GM21786 (cell line): Measurements from ENCODE around the gene NEK9.

Experiments
- ATAC-seq: cut with Tn5 transposase; IDR thresholded peaks from one replicate; pipeline ENCODE4 v1.9.1; 2021; ENCODE audit not compliant: unreplicated experiment

The NEK9 gene

DNA sequence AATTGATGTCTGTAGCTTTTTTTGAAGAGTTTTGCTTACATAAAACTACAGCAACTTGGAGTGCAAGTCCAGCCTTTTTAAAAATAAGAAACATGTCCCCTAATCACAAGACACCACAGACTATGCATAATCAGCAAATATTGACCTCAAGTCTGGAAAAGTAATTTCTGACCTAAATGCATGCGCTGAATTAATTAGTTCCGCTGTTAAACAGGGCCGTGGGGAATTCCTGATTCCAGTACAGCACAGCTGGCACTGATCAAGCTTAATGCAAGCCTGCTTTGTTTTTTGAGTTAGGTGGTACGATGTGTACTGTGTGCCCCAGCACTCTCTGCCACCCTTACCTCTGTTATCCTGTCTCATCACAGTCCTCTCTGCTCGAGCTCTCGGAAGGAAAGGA is 84.8 kb downstream of the NEK9 start:
- ATAC-seq, result no peak

DNA sequence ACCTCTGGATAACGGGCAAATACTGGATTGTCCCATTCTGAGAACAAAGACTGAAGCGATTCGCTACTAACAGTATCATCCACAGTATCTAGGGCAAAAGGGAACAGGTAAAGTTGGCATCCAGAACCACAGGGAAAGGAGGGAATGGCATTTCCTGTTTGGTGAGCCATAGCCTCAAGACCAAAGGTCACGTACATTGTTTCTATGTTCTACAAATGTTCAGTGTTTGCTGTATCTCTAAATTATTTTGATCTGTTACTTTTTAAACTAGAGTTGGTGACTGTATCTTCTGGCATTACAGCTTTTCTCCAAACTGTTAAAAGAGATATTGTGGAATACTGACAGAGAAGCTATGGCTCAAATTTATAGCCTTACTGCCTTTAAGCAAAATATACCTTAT is 85.2 kb downstream of the NEK9 start:
- ATAC-seq, result no peak

DNA sequence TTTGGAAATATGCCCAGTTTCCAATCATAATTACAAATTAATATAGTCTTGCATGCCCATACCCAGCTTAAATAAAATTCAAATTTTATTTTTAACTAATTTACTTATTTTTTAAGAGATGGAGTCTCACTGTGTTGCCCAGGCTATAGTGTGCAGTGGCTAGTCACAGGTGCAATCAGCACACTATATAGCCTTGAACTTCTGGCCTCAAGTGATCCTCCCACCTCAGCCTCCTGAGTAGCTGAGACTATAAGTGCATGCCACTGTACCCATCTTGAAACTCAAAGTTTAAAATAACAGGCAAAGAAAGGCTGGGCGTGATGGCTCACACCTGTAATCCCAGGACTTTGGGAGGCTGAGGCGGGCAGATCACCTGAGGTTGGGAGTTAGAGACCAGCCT is 85.9 kb downstream of the NEK9 start:
- ATAC-seq, result no peak

DNA sequence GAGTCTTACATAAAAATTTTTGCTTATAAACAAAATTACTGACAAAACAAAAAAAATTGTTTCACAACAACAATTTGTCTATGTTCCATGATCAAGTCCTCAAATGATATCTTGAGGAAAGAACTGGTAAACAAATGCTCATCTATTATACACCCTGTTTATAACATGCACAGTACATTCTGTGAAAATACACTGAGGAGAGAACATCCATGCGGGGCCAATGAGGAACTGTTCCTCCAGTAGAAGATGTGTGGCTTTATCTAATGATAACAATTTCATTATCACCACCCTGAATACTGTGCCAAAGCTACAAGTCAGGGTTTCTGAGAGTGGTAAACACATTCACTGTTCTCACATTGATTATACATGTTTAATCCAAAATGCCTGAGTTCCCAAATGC is 86.3 kb downstream of the NEK9 start:
- no peak for ATAC-seq

DNA sequence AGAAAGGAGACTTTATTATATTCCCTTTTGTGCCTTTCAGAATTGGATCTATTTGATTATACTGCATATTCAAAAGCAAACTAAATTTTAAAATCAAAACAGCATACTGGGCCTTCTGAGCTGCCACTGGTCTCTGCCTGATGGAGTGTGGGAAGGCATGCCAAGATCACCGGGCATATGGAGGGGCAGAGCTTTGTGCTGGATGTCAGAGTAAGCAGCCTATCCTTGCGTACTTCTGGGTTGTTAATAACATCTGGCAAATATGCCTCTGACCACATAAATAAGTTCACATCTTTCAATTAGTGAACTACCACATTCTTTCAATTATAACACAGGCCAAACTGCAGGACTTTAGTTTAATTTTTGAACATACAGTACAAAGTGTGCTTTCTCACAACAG is 93.9 kb downstream of the NEK9 start:
- no peak for ATAC-seq

DNA sequence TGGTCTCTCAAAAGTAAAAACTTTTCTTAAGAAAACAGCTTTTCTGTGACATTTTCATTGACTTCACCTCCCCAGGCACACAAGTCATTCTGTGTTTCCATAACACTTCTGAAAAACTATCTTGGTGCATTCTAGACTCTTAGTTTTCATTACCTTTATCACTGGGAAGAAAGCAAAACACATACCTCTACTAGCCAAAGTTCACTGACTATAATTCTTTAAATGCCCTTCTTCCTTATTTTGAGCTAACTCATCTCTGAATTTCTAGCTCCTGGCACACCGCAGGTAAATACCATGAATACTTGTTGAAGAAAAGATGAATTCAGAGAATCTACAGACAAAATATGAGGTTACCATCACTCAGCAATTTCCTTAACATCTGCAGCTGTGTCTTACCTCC is 96.7 kb downstream of the NEK9 start:
- ATAC-seq, result no peak
